ENCODE data around the gene FBXO10.

GRCh38 chr9:37609735-37610397 is 33.7 kb upstream of the FBXO10 start:
- TF ChIP-seq POLR2A (IDR thresholded peaks at IDR 0.05) (no peak), CTCF (IDR thresholded peaks at IDR 0.05 in 4 of 5, conservative IDR thresholded peaks at IDR 0.05 in 1 of 5) (no peak)

All from gastrocnemius medialis (tissue), 4 donors.